Liver (tissue), 9 donors: ENCODE results near the gene ENHO. TPM values are rescaled to one million over a fixed set of nuclear protein-coding genes. Genes with fewer than 3 reads are reported as not detected.

Experiments
- DNase-seq: peaks from one replicate; pipeline ENCODE4 v3.0.0-alpha.2; 2017; ENCODE audit warnings: low spot score
- H3K27ac ChIP-seq, 2 donors: one replicate each; pipeline ENCODE4 v1.7.0; 2013; ENCODE audit warnings: inconsistent platforms in 2 of 2, low read length in 2 of 2, control low read depth in 1 of 2, low read depth in 1 of 2, mild to moderate bottlenecking in 1 of 2
- H3K27me3 ChIP-seq, 4 donors: one replicate each; pipeline versions ENCODE4 v1.6.1 to v1.7.0; 2013; ENCODE audit warnings: low read length in 3 of 4, inconsistent platforms in 1 of 4, mild to moderate bottlenecking in 1 of 4, moderate library complexity in 1 of 4; ENCODE audit not compliant: control insufficient read depth in 4 of 4, insufficient read depth in 4 of 4
- H3K36me3 ChIP-seq, 4 donors: one replicate each; pipeline versions ENCODE4 v1.6.1 to v1.7.0; 2013; ENCODE audit warnings: low read length in 3 of 4, mild to moderate bottlenecking in 3 of 4, low read depth in 1 of 4, moderate library complexity in 1 of 4; ENCODE audit not compliant: control insufficient read depth in 4 of 4, insufficient read depth in 3 of 4
- H3K4me1 ChIP-seq, 4 donors: one replicate each; pipeline versions ENCODE4 v1.6.1 to v1.7.0; 2013; ENCODE audit warnings: low read length in 3 of 4, mild to moderate bottlenecking in 3 of 4, moderate library complexity in 1 of 4; ENCODE audit not compliant: control insufficient read depth in 4 of 4, insufficient read depth in 4 of 4
- H3K4me3 ChIP-seq, 3 donors: one replicate each; pipeline versions ENCODE4 v1.6.1 to v1.7.0; 2013; ENCODE audit warnings: low read length in 3 of 3, control low read depth in 1 of 3, low read depth in 1 of 3, mild to moderate bottlenecking in 1 of 3
- H3K9ac ChIP-seq, 2 donors: one replicate each; pipeline ENCODE4 v1.7.0; 2013; ENCODE audit warnings: low read length in 2 of 2, mild to moderate bottlenecking in 2 of 2, moderate library complexity in 2 of 2, control low read depth in 1 of 2, low read depth in 1 of 2
- H3K9me3 ChIP-seq, 4 donors: one replicate each; pipeline versions ENCODE4 v1.6.1 to v1.7.0; 2013; ENCODE audit warnings: low read length in 3 of 4; ENCODE audit not compliant: control insufficient read depth in 4 of 4
- CTCF ChIP-seq: fragments of 150-350 bp; IDR thresholded peaks from 2 replicates; pipeline ENCODE4 v1.5.1; 2017; ENCODE audit warnings: improper control_type of control experiment, low read depth, low read length; ENCODE audit not compliant: missing input control
- EGR1 ChIP-seq, 2 donors: IDR thresholded peaks; 2 replicates each; pipeline ENCODE4 v1.6.1; 2016 to 2018; ENCODE audit warnings: antibody characterized with exemption in 2 of 2, low read depth in 2 of 2
- FOXA1 ChIP-seq: IDR thresholded peaks from 2 replicates; pipeline ENCODE4 v1.6.1; 2016; ENCODE audit warnings: antibody characterized with exemption
- FOXA2 ChIP-seq: IDR thresholded peaks from 2 replicates; pipeline ENCODE4 v1.6.1; 2016; ENCODE audit warnings: antibody characterized with exemption
- GABPA ChIP-seq, 2 donors: IDR thresholded peaks in 1 of 2; conservative IDR thresholded peaks in 1 of 2; 2 replicates each; pipeline ENCODE4 v1.6.1; 2016; ENCODE audit warnings: antibody characterized with exemption in 2 of 2, mild to moderate bottlenecking in 1 of 2, moderate library complexity in 1 of 2
- HNF4A ChIP-seq, 2 donors: conservative IDR thresholded peaks; 2 replicates each; pipeline ENCODE4 v1.6.1; 2016; ENCODE audit warnings: antibody characterized with exemption in 2 of 2, mild to moderate bottlenecking in 2 of 2
- HNF4G ChIP-seq: IDR thresholded peaks from 2 replicates; pipeline ENCODE4 v1.6.1; 2016; ENCODE audit warnings: antibody characterized with exemption
- JUND ChIP-seq, 2 donors: IDR thresholded peaks; 2 replicates each; pipeline ENCODE4 v1.6.1; 2016; ENCODE audit warnings: antibody characterized with exemption in 2 of 2
- MAX ChIP-seq: IDR thresholded peaks from 2 replicates; pipeline ENCODE4 v1.6.1; 2016; ENCODE audit warnings: antibody characterized with exemption
- NR2F2 ChIP-seq: IDR thresholded peaks from 2 replicates; pipeline ENCODE4 v1.6.1; 2016; ENCODE audit warnings: antibody characterized with exemption
- RAD21 ChIP-seq, 2 donors: IDR thresholded peaks; 2 replicates each; pipeline ENCODE4 v1.6.1; 2016; ENCODE audit warnings: antibody characterized with exemption in 2 of 2, mild to moderate bottlenecking in 2 of 2
- REST ChIP-seq: IDR thresholded peaks from 2 replicates; pipeline ENCODE4 v1.6.1; 2016; ENCODE audit warnings: antibody characterized with exemption, mild to moderate bottlenecking
- RXRA ChIP-seq, 2 donors: IDR thresholded peaks; 2 replicates each; pipeline ENCODE4 v1.6.1; 2017 to 2018; ENCODE audit warnings: antibody characterized with exemption in 2 of 2, mild to moderate bottlenecking in 1 of 2
- SP1 ChIP-seq: IDR thresholded peaks from 2 replicates; pipeline ENCODE4 v1.6.1; 2018; ENCODE audit warnings: antibody characterized with exemption, mild to moderate bottlenecking
- TAF1 ChIP-seq: conservative IDR thresholded peaks from 2 replicates; pipeline ENCODE4 v1.6.1; 2016; ENCODE audit warnings: antibody characterized with exemption, mild to moderate bottlenecking
- YY1 ChIP-seq: IDR thresholded peaks from 2 replicates; pipeline ENCODE4 v1.6.1; 2016; ENCODE audit warnings: antibody characterized with exemption, mild to moderate bottlenecking
- WGBS: extraction: QIAGEN DNeasy Blood & Tissue Kit; methylation state at CpG from one replicate; pipeline ENCODE4 v1.1.7; 2013; 5-methylcytosine and 5-hydroxymethylcytosine counted together
- polyA plus RNA-seq, 2 donors: library from polyadenylated mRNA; stranded (reverse) in 1 of 2; unstranded in 1 of 2; fragments of 200-250 nt in 1 of 2; fragments of >200 nt in 1 of 2; fragmentation: Nextera tagmentation in 1 of 2; extraction: Ambion mirVana in 1 of 2; gene quantifications; one replicate each; pipeline versions ENCODE4 v1.2.1 to v1.2.3, GENCODE V29; 2013 to 2015
- total RNA-seq, 2 donors: library from RNA; depleted of rRNA; stranded (reverse); fragments of >200 nt; gene quantifications; one replicate each; pipeline ENCODE4 v1.2.3, GENCODE V29; 2014
- TF ChIP-seq, protein P1 (sequence below): IDR thresholded peaks from 2 replicates; pipeline ENCODE4 v1.6.1; 2016; ENCODE audit warnings: antibody characterized with exemption
- TF ChIP-seq, protein P2 (sequence below): IDR thresholded peaks from 2 replicates; pipeline ENCODE4 v1.6.1; 2016; ENCODE audit warnings: antibody characterized with exemption
- donor health status: healthy.
- donor health status: healthy.
- donor health status: healthy.
- donor health status: healthy.
- donor health status: healthy.

The ENHO gene
- total and polyA plus RNA-seq, 4 donors = 0.67 to 9.6 (median 1.9) TPM

DNA sequence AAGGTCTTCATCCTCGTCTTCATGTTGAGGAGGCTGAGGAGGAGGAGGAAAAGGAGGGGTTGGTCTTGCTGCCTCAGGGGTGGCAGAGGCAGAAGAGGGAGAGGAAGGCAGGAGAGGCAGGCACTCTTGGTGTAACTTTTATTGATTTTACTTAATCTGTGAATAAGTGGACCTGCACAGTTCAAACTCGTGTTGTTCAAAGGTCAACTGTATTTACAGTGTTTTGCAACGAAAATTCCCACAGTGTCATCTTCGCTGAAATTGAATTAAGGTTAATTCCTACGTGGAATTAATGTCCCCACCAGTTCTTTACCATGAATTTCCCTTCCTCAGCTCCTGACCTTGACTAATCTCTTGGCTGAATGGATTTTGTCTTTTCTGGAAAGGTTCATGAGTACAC, 21.2 kb upstream of the ENHO start:
- Histone ChIP-seq H3K27me3 (no peaks in the 10 kb centered on the region), H3K4me1 (peaks cover 7 to 22% (median 11%) of the 10 kb centered on the region in 4 donors), H3K27ac (peak overlapping the region; percentile 49 to 74), H3K4me3 (no peak overlapping the region), H3K36me3 (no peaks in the 10 kb centered on the region), H3K9me3 (no peaks in the 10 kb centered on the region), H3K9ac (no peak overlapping the region)
- WGBS = 25% methylated on average over 5 of the region's 5 CpGs
- DNase-seq = no peak
- no peak for TF ChIP-seq MAX
- TF ChIP-seq EGR1 (IDR thresholded peaks at IDR 0.05; ENCODE audit: low read depth in 2 of 2) = no peak
- no peak for TF ChIP-seq TAF1
- TF ChIP-seq SP1 = peak; percentile 66
- TF ChIP-seq, protein P1, sequence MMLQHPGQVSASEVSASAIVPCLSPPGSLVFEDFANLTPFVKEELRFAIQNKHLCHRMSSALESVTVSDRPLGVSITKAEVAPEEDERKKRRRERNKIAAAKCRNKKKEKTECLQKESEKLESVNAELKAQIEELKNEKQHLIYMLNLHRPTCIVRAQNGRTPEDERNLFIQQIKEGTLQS = no peak
- peak; percentile 82 for TF ChIP-seq HNF4G
- peak; percentile 75 to 78 for TF ChIP-seq RXRA (IDR thresholded peaks at IDR 0.05)
- no peak for TF ChIP-seq GABPA (IDR thresholded peaks at IDR 0.05 in 1 of 2, conservative IDR thresholded peaks at IDR 0.05 in 1 of 2)
- TF ChIP-seq JUND (IDR thresholded peaks at IDR 0.05) = peak in 1 of 2 donors; percentile 63
- TF ChIP-seq HNF4A (conservative IDR thresholded peaks at IDR 0.05) = peak; percentile 93 to 96
- TF ChIP-seq YY1 = peak; percentile 61
- TF ChIP-seq FOXA2 = peak; percentile 91
- TF ChIP-seq, protein P2, sequence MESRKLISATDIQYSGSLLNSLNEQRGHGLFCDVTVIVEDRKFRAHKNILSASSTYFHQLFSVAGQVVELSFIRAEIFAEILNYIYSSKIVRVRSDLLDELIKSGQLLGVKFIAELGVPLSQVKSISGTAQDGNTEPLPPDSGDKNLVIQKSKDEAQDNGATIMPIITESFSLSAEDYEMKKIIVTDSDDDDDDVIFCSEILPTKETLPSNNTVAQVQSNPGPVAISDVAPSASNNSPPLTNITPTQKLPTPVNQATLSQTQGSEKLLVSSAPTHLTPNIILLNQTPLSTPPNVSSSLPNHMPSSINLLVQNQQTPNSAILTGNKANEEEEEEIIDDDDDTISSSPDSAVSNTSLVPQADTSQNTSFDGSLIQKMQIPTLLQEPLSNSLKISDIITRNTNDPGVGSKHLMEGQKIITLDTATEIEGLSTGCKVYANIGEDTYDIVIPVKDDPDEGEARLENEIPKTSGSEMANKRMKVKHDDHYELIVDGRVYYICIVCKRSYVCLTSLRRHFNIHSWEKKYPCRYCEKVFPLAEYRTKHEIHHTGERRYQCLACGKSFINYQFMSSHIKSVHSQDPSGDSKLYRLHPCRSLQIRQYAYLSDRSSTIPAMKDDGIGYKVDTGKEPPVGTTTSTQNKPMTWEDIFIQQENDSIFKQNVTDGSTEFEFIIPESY = no peak
- peak; percentile 27 to 49 for TF ChIP-seq RAD21 (IDR thresholded peaks at IDR 0.05)
- TF ChIP-seq CTCF = no peak
- peak; percentile 53 for TF ChIP-seq REST
- peak; percentile 68 for TF ChIP-seq NR2F2
- TF ChIP-seq FOXA1 = peak; percentile 79
